Stimulated activated CD8-positive, alpha-beta memory T cell treated with anti-CD3 and anti-CD28 coated beads, Interleukin-12 subunit alpha, Interleukin-12 subunit beta, amount 100 ng/mL, for 24 hours (primary cell): ENCODE data around the gene DYNLT1.
"Not testable (repeated sequence)": the region's sequence is repeated elsewhere in the genome, so short reads cannot be mapped to it uniquely, and the experiment has no call there.

Experiments
- DNase-seq: peaks from one replicate; pipeline ENCODE4 v3.0.0-alpha.2; 2020; ENCODE audit errors: extremely low read depth

Gene DYNLT1

GRCh38 chr6:158644231-158645063, at the start of gene DYNLT1:
Gene DYNLT1, minus strand, starts transcription at chr6:158644743. Its CDS starts 35 bp downstream, at chr6:158644708.
- peak; percentile 66 for DNase-seq

- DNase-seq: no peak
Measured at GRCh38 chr6:158688860-158689259, 44.3 kb upstream of the DYNLT1 start.

- no peak for DNase-seq
Measured at GRCh38 chr6:158687506-158687905, 43.0 kb upstream of the DYNLT1 start.

GRCh38 chr6:158686791-158687381, 42.3 kb upstream of the DYNLT1 start:
- no peak for DNase-seq

- DNase-seq: no peak
Measured at GRCh38 chr6:158686311-158686710, 41.8 kb upstream of the DYNLT1 start.

- no peak for DNase-seq
Measured at GRCh38 chr6:158684745-158685324, 40.3 kb upstream of the DYNLT1 start.

GRCh38 chr6:158684311-158684710, 39.8 kb upstream of the DYNLT1 start:
- DNase-seq: no peak

GRCh38 chr6:158680481-158680880, 35.9 kb upstream of the DYNLT1 start:
- DNase-seq: no peak

- DNase-seq: no peak
Measured at GRCh38 chr6:158680015-158680414, 35.5 kb upstream of the DYNLT1 start.

GRCh38 chr6:158677906-158678578, 33.5 kb upstream of the DYNLT1 start:
- DNase-seq: no peak

GRCh38 chr6:158677094-158677493, 32.6 kb upstream of the DYNLT1 start:
- not testable (repeated sequence) for DNase-seq

- DNase-seq: no peak
Measured at GRCh38 chr6:158674342-158675131, 30.0 kb upstream of the DYNLT1 start.

- no peak for DNase-seq
Measured at GRCh38 chr6:158672726-158673125, 28.2 kb upstream of the DYNLT1 start.

GRCh38 chr6:158672119-158672518, 27.6 kb upstream of the DYNLT1 start:
- DNase-seq: not testable (repeated sequence)

GRCh38 chr6:158669145-158670035, 24.8 kb upstream of the DYNLT1 start:
- DNase-seq: no peak

GRCh38 chr6:158668707-158669103, 24.2 kb upstream of the DYNLT1 start:
- DNase-seq: no peak

GRCh38 chr6:158667360-158667981, 22.9 kb upstream of the DYNLT1 start:
- no peak for DNase-seq

- no peak for DNase-seq
Measured at GRCh38 chr6:158666628-158667359, 22.3 kb upstream of the DYNLT1 start.

- DNase-seq: no peak
Measured at GRCh38 chr6:158665332-158665731, 20.8 kb upstream of the DYNLT1 start.
